Measurements from ENCODE around the gene ABCB10. TPM values are rescaled to one million over a fixed set of nuclear protein-coding genes. Genes with fewer than 3 reads are reported as not detected.
A peak's percentile ranks its signal among the peaks of the same experiment; 100 is the strongest.

The ABCB10 gene
- total RNA-seq, 6 experiments from 2014 or later = 16.1 to 21.0 (median 18.4) TPM

DNA sequence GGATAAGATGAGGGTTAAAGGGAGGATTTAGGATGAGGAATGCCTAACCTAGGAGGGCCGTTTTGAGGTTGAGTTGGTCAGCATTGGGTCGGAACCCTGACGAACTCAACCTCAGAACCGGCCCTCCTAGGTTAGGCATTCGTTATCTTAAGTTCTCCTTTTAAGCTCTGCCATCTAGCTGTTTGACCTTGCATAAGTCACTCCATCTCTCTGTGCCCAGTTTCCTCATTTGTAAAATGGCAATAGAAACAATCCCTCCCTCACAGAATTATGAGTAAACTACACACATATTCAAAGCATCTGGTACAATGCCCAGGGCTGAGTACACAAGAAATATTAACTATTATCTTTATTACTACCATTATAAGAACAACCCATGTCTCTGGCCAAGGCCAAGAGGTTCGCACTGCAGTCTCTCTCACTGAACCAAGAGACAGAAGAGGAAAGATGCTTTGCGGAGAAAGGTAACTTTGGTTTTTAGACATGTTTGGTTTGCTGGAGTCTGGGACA lies 4.8 kb downstream of the ABCB10 start:
- H3K36me3 Mint-ChIP-seq (ENCODE audit: low read depth) = no peaks in the 10 kb centered on the region
- H3K4me1 Mint-ChIP-seq (ENCODE audit: low read depth) = peaks cover 34% of the 10 kb centered on the region
- H3K27me3 Mint-ChIP-seq (ENCODE audit: insufficient read depth) = no peaks in the 10 kb centered on the region
- no peak overlapping the region for H3K27ac Mint-ChIP-seq
- no peak for DNase-seq
- no peaks in the 10 kb centered on the region for H3K9me3 Mint-ChIP-seq
- no peak overlapping the region for H3K4me3 Mint-ChIP-seq
- TF ChIP-seq, protein P1, sequence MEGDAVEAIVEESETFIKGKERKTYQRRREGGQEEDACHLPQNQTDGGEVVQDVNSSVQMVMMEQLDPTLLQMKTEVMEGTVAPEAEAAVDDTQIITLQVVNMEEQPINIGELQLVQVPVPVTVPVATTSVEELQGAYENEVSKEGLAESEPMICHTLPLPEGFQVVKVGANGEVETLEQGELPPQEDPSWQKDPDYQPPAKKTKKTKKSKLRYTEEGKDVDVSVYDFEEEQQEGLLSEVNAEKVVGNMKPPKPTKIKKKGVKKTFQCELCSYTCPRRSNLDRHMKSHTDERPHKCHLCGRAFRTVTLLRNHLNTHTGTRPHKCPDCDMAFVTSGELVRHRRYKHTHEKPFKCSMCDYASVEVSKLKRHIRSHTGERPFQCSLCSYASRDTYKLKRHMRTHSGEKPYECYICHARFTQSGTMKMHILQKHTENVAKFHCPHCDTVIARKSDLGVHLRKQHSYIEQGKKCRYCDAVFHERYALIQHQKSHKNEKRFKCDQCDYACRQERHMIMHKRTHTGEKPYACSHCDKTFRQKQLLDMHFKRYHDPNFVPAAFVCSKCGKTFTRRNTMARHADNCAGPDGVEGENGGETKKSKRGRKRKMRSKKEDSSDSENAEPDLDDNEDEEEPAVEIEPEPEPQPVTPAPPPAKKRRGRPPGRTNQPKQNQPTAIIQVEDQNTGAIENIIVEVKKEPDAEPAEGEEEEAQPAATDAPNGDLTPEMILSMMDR (IDR thresholded peaks at IDR 0.05) = no peak

DNA sequence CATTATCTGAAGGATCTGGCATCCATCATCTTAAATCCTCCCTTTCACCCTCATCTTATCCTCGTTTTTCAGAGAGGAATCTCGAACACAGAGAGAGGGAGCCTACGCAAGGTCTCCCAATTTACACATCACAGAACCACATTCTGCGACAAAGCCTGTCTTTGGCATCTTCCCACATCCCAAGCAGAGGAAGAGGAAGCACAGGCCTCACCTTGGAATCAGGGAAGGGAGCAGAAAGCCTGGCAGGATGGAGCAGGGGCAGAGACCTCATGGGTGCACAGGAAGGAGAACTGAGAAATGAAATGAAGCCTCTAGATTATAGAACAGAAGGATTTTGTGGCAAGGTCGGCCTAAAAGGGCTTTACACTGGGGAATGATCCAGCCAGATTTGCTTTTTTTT lies 5.8 kb downstream of the ABCB10 start:
- Mint-ChIP-seq H3K9me3 (no peaks in the 10 kb centered on the region), H3K36me3 (ENCODE audit: low read depth) (no peaks in the 10 kb centered on the region), H3K4me3 (no peak overlapping the region), H3K4me1 (ENCODE audit: low read depth) (peaks cover 34% of the 10 kb centered on the region), H3K27me3 (ENCODE audit: insufficient read depth) (no peaks in the 10 kb centered on the region), H3K27ac (no peak overlapping the region)
- no peak for DNase-seq
- TF ChIP-seq, protein P1 (IDR thresholded peaks at IDR 0.05) = no peak

DNA sequence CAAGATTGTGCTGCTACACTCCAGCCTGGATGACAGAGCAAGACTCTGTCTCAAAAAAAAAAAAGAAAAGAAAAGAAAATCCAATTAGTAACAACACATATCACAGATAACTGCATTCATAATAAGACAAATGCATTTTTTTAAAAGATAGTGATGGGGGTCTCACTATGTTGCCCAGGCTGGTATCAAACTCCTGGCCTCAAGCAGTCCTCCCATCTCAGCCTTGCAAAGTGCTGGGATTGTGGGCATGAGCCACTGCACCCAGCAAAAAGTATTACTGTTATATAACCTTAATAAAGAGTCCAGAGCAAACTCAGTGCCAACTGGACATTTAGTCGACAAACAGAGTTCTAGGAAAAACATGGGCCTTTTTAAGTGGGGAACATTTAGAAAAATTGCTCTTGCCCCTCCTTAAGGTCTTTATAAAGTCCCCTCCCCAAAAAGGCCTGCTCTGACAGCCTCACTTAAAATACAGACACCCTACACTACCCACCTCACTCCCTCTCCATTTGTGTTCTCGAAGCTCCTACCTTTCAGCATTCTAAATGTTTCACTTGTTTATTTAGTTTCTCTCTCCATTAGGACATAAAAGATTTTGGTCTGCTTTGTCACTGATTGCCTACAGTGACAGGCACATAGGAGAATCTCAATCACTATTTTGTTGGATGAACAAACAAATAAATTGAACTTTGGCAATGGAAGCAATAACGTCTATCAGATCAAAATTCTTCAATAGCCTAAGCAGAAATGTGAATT lies 7.5 kb downstream of the ABCB10 start:
- Mint-ChIP-seq H3K27ac (peak overlapping the region; percentile 12; the same call in 1 of the 2 replicates), H3K27me3 (ENCODE audit: insufficient read depth) (no peaks in the 10 kb centered on the region), H3K4me3 (no peak overlapping the region), H3K4me1 (ENCODE audit: low read depth) (peaks cover 19% of the 10 kb centered on the region), H3K9me3 (no peaks in the 10 kb centered on the region), H3K36me3 (ENCODE audit: low read depth) (no peaks in the 10 kb centered on the region)
- no peak for DNase-seq
- TF ChIP-seq, protein P1 (IDR thresholded peaks at IDR 0.05) = no peak

DNA sequence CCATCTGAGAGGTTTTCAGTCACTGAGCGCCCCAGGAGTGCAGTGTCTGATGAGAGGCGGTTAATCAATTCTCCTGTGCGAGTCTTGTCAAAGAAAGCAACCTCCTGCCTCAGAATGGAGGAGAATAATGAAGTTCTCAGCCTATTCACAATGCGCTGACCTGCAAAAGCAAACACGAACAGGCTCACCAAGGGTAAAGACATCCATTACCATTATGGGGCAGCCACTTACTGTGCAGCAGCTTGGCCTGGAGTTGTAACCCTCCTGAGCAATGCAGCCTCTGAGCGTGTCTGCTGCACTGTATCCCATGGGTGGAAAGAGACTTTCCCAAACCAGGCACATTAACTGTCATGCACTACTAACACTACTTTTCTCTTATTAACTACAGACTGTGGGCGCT lies 11.0 kb downstream of the ABCB10 start:
- Mint-ChIP-seq H3K4me3 (no peak overlapping the region), H3K36me3 (ENCODE audit: low read depth) (peaks cover 21% of the 10 kb centered on the region), H3K9me3 (no peaks in the 10 kb centered on the region), H3K4me1 (ENCODE audit: low read depth) (no peaks in the 10 kb centered on the region), H3K27me3 (ENCODE audit: insufficient read depth) (no peaks in the 10 kb centered on the region), H3K27ac (no peak overlapping the region)
- TF ChIP-seq, protein P1 (IDR thresholded peaks at IDR 0.05) = no peak
- DNase-seq = no peak

DNA sequence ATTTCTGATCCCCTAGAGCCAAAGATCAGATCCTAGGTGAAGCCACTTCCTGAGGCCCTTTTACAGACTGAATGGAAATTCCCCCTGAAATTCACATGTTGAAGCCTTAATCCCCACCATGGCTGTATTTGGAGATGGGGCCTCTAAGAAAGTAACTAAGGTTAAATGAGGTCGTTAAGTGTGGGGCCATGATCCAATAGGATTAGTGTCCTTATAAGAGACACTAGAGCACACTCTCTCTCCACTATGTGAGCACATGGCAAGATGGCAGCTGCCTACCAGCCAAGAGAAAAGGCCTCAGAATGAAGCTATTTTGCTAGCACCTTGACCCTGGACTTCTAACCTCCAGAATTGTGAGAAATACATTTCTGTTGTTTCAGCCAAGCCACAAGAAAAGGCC lies 13.9 kb downstream of the ABCB10 start:
- Mint-ChIP-seq H3K4me3 (no peak overlapping the region), H3K27me3 (ENCODE audit: insufficient read depth) (no peaks in the 10 kb centered on the region), H3K9me3 (no peaks in the 10 kb centered on the region), H3K36me3 (ENCODE audit: low read depth) (peaks cover 21% of the 10 kb centered on the region), H3K4me1 (ENCODE audit: low read depth) (no peaks in the 10 kb centered on the region), H3K27ac (no peak overlapping the region)
- TF ChIP-seq, protein P1 (IDR thresholded peaks at IDR 0.05) = no peak
- DNase-seq = no peak

Measured in HFFc6 (cell line).